K562 (cell line): Measurements from ENCODE around the gene PSMC6. TPM values are rescaled to one million over a fixed set of nuclear protein-coding genes. Genes with fewer than 3 reads are reported as not detected.

Source experiments
- AFF4 ChIP-seq: sonication (generic); formaldehyde crosslinking; IDR thresholded peaks from 2 replicates; pipeline ENCODE4 v1.8.0; 2023; ENCODE audit warnings: mild to moderate bottlenecking, missing genetic modification reagents
- CREM ChIP-seq: IDR thresholded peaks from 2 replicates; pipeline ENCODE4 v1.6.1; 2014; ENCODE audit warnings: antibody characterized with exemption, low read depth
- CTBP1 ChIP-seq: fragments of 450-650 bp; IDR thresholded peaks from 2 replicates; pipeline ENCODE4 v1.6.1; 2016; ENCODE audit warnings: borderline replicate concordance
- GTF2B ChIP-seq: IDR thresholded peaks from 2 replicates; pipeline ENCODE4 v1.6.1; 2011; ENCODE audit not compliant: insufficient read length; ENCODE audit errors: extremely low read depth
- NELFE ChIP-seq: IDR thresholded peaks from 2 replicates; pipeline ENCODE4 v1.6.1; 2011; ENCODE audit warnings: mild to moderate bottlenecking; ENCODE audit not compliant: insufficient read depth, insufficient read length
- PHF20 ChIP-seq: fragments of 450-650 bp; IDR thresholded peaks from 2 replicates; pipeline ENCODE4 v1.6.1; 2018; ENCODE audit not compliant: partially characterized antibody
- POLR2AphosphoS5 ChIP-seq: IDR thresholded peaks from 2 replicates; pipeline ENCODE4 v1.6.1; 2011; ENCODE audit warnings: mild to moderate bottlenecking, low read depth, low read length, moderate library complexity; ENCODE audit not compliant: control insufficient read depth, insufficient read depth
- SRSF9 ChIP-seq: fragments of 200-400 bp; formaldehyde crosslinking; IDR thresholded peaks from 2 replicates; pipeline ENCODE4 v1.6.1; 2017; ENCODE audit warnings: low read depth, low read length, borderline replicate concordance
- STAT6 ChIP-seq: sonication (generic); formaldehyde crosslinking; IDR thresholded peaks from 2 replicates; pipeline ENCODE4 v1.8.1; 2023; ENCODE audit warnings: mild to moderate bottlenecking, missing genetic modification reagents
- ZNF23 ChIP-seq: fragments of 250-450 bp; sonication (Bioruptor Pico); IDR thresholded peaks from 2 replicates; pipeline ENCODE4 v1.4.0; 2020; ENCODE audit warnings: mild to moderate bottlenecking
- ZNF277 ChIP-seq: fragments of 250-450 bp; sonication (Bioruptor Pico); IDR thresholded peaks from 2 replicates; pipeline ENCODE4 v1.8.0; 2022; ENCODE audit warnings: inconsistent platforms, mild to moderate bottlenecking, moderate library complexity, borderline replicate concordance
- ZNF57 ChIP-seq: fragments of 450-650 bp; formaldehyde crosslinking; IDR thresholded peaks from 2 replicates; pipeline ENCODE4 v1.4.0; 2020; ENCODE audit warnings: mild to moderate bottlenecking, moderate library complexity
- ZNF592 ChIP-seq: fragments of 450-650 bp; IDR thresholded peaks from 2 replicates; pipeline ENCODE4 v1.6.1; 2017; ENCODE audit warnings: antibody characterized with exemption, mild to moderate bottlenecking
- ZSCAN29 ChIP-seq: fragments of 450-650 bp; IDR thresholded peaks from 2 replicates; pipeline ENCODE4 v1.6.1; 2017
- polyA plus RNA-seq, 8 experiments: library from polyadenylated mRNA; depleted of rRNA in 4 of 8; stranded (reverse) in 5 of 8; unstranded in 3 of 8; fragments of >200 nt; fragmentation: Nextera tagmentation in 2 of 8; fragmentation: Illumina TruSeq in 1 of 8; extraction: Ambion mirVana in 2 of 8; extraction: Trizol in 1 of 8; gene quantifications; 2 replicates each; pipeline versions ENCODE4 v1.2.1 to v1.2.3, GENCODE V29; 2011 to 2014; ENCODE audit warnings: inconsistent platforms in 1 of 8, missing spikeins in 1 of 8
- total RNA-seq, 7 experiments: library from RNA; depleted of rRNA in 6 of 7; stranded (reverse); fragments of >200 nt in 6 of 7; fragmentation: Illumina TruSeq in 2 of 7; extraction: Trizol in 2 of 7; gene quantifications; 2 replicates each; pipeline versions ENCODE4 v1.2.1 to v1.2.3, GENCODE V29; 2011 to 2021; ENCODE audit warnings: low replicate concordance in 1 of 7

PSMC6 gene
- total and polyA plus RNA-seq, 9 of the 15 experiments (the other 6 are each of a cell fraction or from before 2014, with no cell fraction given): 91.4 to 224 (median 182) TPM

- TF ChIP-seq ZNF592 (no peak), PHF20 (no peak), CTBP1 (0 out of 2 replicates have a peak, but pooled peaks have one; percentile 22), AFF4 (CRISPR knock-in tag) (0 out of 2 replicates have a peak, but pooled peaks have one; percentile 44), ZNF57 (no peak), ZNF23 (no peak), ZNF277 (CRISPR knock-in tag) (no peak), STAT6 (CRISPR knock-in tag) (no peak), SRSF9 (no peak), CREM (peak; percentile 64), GTF2B (no peak), ZSCAN29 (no peak), NELFE (no peak), POLR2AphosphoS5 (peak; percentile 59; the same call in 1 of the 2 replicates)
These were observed 23.1 kb downstream of the PSMC6 start, which contains the start of gene STYX (continued) for GRCh38 chr14:52729925-52730708.
